Vagina (tissue), 2 donors: ENCODE results near the gene MGA. TPM values are rescaled to one million over a fixed set of nuclear protein-coding genes. Genes with fewer than 3 reads are reported as not detected.

Source experiments
- DNase-seq, 2 donors: peaks; one replicate each; pipeline ENCODE4 v3.0.0-alpha.2; 2017; ENCODE audit errors: extremely low spot score in 2 of 2
- H3K27ac ChIP-seq: fragments of 200-600 bp; sonication (generic); one replicate; pipeline ENCODE4 v1.5.1; 2019
- H3K27me3 ChIP-seq: fragments of 200-600 bp; sonication (generic); one replicate; pipeline ENCODE4 v1.5.1; 2019
- H3K36me3 ChIP-seq, 2 donors: fragments of 200-600 bp; sonication (generic); one replicate each; pipeline ENCODE4 v1.5.1; 2017 to 2019
- H3K4me1 ChIP-seq: fragments of 200-600 bp; sonication (generic); one replicate; pipeline ENCODE4 v1.5.1; 2019
- H3K4me3 ChIP-seq, 2 donors: fragments of 200-600 bp; sonication (generic); 1 replicate in 1 of 2; 2 replicates in 1 of 2; pipeline ENCODE4 v1.5.1; 2016 to 2019
- H3K9me3 ChIP-seq: fragments of 200-600 bp; sonication (generic); one replicate; pipeline ENCODE4 v1.5.1; 2019
- POLR2A ChIP-seq, 2 donors: fragments of 450-650 bp; IDR thresholded peaks; one replicate each; pipeline ENCODE4 v1.6.1; 2017; ENCODE audit warnings: antibody characterized with exemption in 2 of 2, mild to moderate bottlenecking in 2 of 2, moderate library complexity in 2 of 2
- POLR2AphosphoS5 ChIP-seq, 2 donors: sonication (generic); formaldehyde crosslinking; IDR thresholded peaks; one replicate each; pipeline ENCODE4 v1.9.0; 2017; ENCODE audit warnings: antibody characterized with exemption in 2 of 2, mild to moderate bottlenecking in 2 of 2, low read depth in 1 of 2; ENCODE audit not compliant: insufficient read depth in 1 of 2
- intact Hi-C: fragments of 100-400 bp; cut with DNase I; formaldehyde crosslinking; loops from one replicate; pipeline ENCODE4 v1.15.1; 2023
- total RNA-seq: library from RNA; depleted of rRNA; stranded (reverse); fragments of >200 nt; gene quantifications from one replicate; pipeline ENCODE4 v1.2.3, GENCODE V29; 2016
- TF ChIP-seq, protein P1 (sequence below), 3 experiments: fragments of 450-650 bp in 2 of 3; fragments of 200-600 bp in 1 of 3; sonication (generic) in 1 of 3; IDR thresholded peaks; one replicate each; pipeline ENCODE4 v1.5.1; 2017 to 2019; ENCODE audit warnings: antibody characterized with exemption in 3 of 3, mild to moderate bottlenecking in 2 of 3, moderate library complexity in 2 of 3

Gene MGA
- total RNA-seq, 1 donor from 2014 or later, result 44.2 TPM

DNA sequence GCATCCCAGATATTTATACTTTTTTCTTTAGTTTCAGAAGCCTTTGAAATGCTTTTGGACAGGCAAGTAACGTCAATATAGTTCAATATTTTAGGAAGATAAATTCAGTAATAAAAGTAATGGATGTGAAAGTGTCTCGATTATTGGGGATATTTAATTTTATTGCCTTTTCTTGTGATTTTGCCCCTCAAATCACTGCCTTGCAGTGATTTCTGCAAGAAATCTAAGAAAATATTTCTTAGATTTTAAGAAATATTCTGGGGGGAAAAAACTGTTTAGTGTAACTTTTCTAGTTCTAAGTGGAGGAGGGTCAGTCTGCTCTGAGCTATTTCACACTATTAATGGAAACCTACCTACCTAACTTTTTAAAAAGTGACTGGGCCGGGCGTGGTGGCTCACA is 33.6 kb downstream of the MGA start:
- intact Hi-C loops, result no loop called here
- Histone ChIP-seq H3K4me3 (no peak overlapping the region), H3K9me3 (no peaks in the 10 kb centered on the region), H3K4me1 (peaks cover 19% of the 10 kb centered on the region), H3K27ac (no peak overlapping the region), H3K27me3 (no peaks in the 10 kb centered on the region), H3K36me3 (peaks cover 0 to 8% of the 10 kb centered on the region in 2 donors)
- DNase-seq, result no peak
- TF ChIP-seq POLR2A (IDR thresholded peaks at IDR 0.05) (no peak), POLR2AphosphoS5 (IDR thresholded peaks at IDR 0.05; ENCODE audit: insufficient read depth in 1 of 2, low read depth in 1 of 2) (no peak)
- TF ChIP-seq, protein P1, sequence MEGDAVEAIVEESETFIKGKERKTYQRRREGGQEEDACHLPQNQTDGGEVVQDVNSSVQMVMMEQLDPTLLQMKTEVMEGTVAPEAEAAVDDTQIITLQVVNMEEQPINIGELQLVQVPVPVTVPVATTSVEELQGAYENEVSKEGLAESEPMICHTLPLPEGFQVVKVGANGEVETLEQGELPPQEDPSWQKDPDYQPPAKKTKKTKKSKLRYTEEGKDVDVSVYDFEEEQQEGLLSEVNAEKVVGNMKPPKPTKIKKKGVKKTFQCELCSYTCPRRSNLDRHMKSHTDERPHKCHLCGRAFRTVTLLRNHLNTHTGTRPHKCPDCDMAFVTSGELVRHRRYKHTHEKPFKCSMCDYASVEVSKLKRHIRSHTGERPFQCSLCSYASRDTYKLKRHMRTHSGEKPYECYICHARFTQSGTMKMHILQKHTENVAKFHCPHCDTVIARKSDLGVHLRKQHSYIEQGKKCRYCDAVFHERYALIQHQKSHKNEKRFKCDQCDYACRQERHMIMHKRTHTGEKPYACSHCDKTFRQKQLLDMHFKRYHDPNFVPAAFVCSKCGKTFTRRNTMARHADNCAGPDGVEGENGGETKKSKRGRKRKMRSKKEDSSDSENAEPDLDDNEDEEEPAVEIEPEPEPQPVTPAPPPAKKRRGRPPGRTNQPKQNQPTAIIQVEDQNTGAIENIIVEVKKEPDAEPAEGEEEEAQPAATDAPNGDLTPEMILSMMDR (IDR thresholded peaks at IDR 0.05), result no peak

DNA sequence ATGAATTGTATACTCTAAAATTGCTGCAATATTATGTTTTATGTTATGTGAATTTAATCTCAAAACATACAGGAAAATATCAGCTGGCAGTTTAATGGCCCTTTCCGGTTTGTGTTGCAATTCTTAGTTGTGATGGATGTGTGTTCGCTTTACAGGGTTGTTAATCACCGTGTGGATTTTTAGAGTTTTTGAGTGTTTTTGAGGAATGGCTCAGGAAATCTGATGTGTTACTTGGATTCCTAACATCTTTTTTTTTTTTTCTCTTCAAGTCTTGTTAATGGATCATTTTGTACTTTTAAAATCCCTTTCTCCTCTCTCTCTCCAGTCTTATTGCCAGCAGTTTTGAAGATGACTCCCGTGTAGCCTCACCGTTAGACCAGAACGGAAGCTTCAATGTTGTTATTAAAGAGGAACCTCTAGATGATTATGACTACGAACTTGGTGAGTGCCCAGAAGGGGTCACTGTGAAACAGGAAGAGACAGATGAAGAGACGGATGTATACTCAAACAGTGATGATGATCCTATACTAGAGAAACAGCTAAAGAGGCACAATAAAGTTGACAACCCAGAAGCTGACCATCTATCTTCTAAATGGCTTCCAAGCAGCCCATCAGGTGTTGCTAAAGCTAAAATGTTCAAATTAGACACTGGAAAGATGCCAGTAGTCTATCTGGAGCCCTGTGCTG is 35.7 kb downstream of the MGA start:
- DNase-seq, result no peak

DNA sequence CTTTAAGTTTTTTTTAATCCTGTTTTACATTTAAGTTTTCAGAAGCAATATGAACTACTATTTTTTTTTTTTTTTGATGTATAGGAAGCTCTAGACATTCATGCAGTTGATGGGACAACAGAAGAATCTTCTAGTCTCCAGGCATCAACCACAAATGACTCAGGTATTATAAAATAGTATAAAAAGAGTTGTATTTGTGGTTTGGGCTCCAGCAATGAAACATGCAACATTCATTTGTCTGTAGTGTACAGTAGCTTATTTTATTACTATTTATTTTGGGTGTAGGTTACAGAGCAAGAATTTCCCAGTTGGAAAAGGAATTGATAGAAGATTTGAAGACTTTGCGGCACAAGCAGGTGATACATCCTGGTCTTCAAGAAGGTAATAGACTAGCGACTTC is 38.6 kb downstream of the MGA start:
- no peaks in the 10 kb centered on the region for H3K9me3 ChIP-seq
- no peak overlapping the region for H3K27ac ChIP-seq
- TF ChIP-seq POLR2AphosphoS5 (IDR thresholded peaks at IDR 0.05; ENCODE audit: insufficient read depth in 1 of 2, low read depth in 1 of 2) (no peak), POLR2A (IDR thresholded peaks at IDR 0.05) (no peak)
- TF ChIP-seq, protein P1 (IDR thresholded peaks at IDR 0.05), result no peak
- no peak for DNase-seq
- intact Hi-C loops, result no loop called here
- no peaks in the 10 kb centered on the region for H3K27me3 ChIP-seq
- peaks cover 5% of the 10 kb centered on the region for H3K4me1 ChIP-seq
- peaks cover 0 to 18% of the 10 kb centered on the region in 2 donors for H3K36me3 ChIP-seq
- H3K4me3 ChIP-seq, result no peak overlapping the region

More for the DNA sequence above, 35.7 kb downstream of the MGA start:
- Histone ChIP-seq H3K36me3 (peaks cover 0 to 18% of the 10 kb centered on the region in 2 donors), H3K4me1 (peaks cover 13% of the 10 kb centered on the region), H3K27ac (no peak overlapping the region), H3K4me3 (no peak overlapping the region), H3K9me3 (no peaks in the 10 kb centered on the region), H3K27me3 (no peaks in the 10 kb centered on the region)
- TF ChIP-seq, protein P1 (IDR thresholded peaks at IDR 0.05), result no peak
- TF ChIP-seq POLR2AphosphoS5 (IDR thresholded peaks at IDR 0.05; ENCODE audit: insufficient read depth in 1 of 2, low read depth in 1 of 2), result no peak
- no peak for TF ChIP-seq POLR2A (IDR thresholded peaks at IDR 0.05)
- intact Hi-C loops, result no loop called here

DNA sequence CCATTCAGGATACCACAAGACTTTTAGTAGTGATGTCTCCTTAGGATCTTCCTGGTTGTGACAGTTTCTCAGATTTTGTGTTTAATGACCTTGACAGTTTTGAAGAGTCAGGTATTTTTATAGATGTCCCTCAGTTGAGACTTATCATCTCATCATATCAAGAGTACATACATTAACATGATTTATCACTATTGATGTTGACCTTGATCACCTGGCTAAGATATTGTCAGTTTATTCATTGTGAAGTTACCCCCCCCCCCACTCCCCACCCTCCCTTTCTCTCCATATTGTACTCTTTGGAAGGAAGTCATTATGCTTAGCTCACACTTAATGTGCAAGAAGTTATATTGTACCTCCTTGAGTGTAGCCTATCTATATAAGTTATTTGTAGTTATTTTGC is 42.9 kb downstream of the MGA start:
- H3K36me3 ChIP-seq, result peaks cover 0 to 18% of the 10 kb centered on the region in 2 donors

DNA sequence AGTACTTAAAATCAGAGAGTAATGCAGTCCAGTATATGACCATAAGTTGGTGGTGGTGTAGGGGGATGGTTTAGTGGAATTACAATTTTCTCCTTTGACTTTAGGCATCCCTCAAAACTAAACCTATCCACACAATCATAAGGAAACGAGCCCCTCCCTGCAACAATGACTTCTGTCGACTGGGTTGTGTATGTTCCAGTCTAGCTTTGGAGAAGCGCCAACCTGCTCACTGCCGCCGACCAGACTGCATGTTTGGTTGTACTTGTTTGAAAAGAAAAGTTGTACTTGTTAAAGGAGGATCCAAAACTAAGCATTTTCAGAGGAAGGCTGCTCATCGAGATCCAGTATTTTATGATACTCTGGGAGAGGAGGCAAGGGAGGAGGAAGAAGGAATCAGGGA is 52.8 kb downstream of the MGA start:
- Histone ChIP-seq H3K4me1 (no peaks in the 10 kb centered on the region), H3K27me3 (no peaks in the 10 kb centered on the region), H3K36me3 (peaks cover 0 to 40% of the 10 kb centered on the region in 2 donors), H3K9me3 (no peaks in the 10 kb centered on the region), H3K4me3 (no peak overlapping the region), H3K27ac (no peak overlapping the region)
- no peak for TF ChIP-seq POLR2A (IDR thresholded peaks at IDR 0.05)
- intact Hi-C loops, result no loop called here
- DNase-seq, result no peak

More for the DNA sequence above, 42.9 kb downstream of the MGA start:
- DNase-seq, result no peak
- Histone ChIP-seq H3K4me1 (no peaks in the 10 kb centered on the region), H3K27me3 (no peaks in the 10 kb centered on the region), H3K4me3 (no peak overlapping the region), H3K9me3 (no peaks in the 10 kb centered on the region), H3K27ac (no peak overlapping the region)
- intact Hi-C loops, result no loop called here
- no peak for TF ChIP-seq POLR2A (IDR thresholded peaks at IDR 0.05)
- TF ChIP-seq, protein P1 (IDR thresholded peaks at IDR 0.05), result no peak
- TF ChIP-seq POLR2AphosphoS5 (IDR thresholded peaks at IDR 0.05; ENCODE audit: insufficient read depth in 1 of 2, low read depth in 1 of 2), result no peak
